Stimulated activated effector memory CD8-positive, alpha-beta T cell treated with anti-CD3 and anti-CD28 coated beads, Interleukin-12 subunit alpha, Interleukin-12 subunit beta, amount 100 ng/mL, for 72 hours (primary cell): ENCODE measurements around the gene LAMC2.

Experiments used
- ATAC-seq: fragments of 150-1000 bp; cut with Tn5 transposase; 2 replicates; pipeline ENCODE4 v1.10.0; 2021
- DNase-seq, 2 donors: peaks; one replicate each; pipeline ENCODE4 v3.0.0; 2021 to 2022; ENCODE audit warnings: low spot score in 2 of 2
- H3K27ac Mint-ChIP-seq: one replicate; pipeline ENCODE4 v1.8.0; 2022; ENCODE audit warnings: mild to moderate bottlenecking, mixed read lengths
- H3K36me3 Mint-ChIP-seq: one replicate; pipeline ENCODE4 v1.8.0; 2022; ENCODE audit warnings: mild to moderate bottlenecking, mixed read lengths
- H3K4me1 Mint-ChIP-seq: one replicate; pipeline ENCODE4 v1.8.0; 2022; ENCODE audit warnings: mixed read lengths
- H3K4me3 Mint-ChIP-seq: one replicate; pipeline ENCODE4 v1.8.0; 2022; ENCODE audit warnings: mild to moderate bottlenecking, mixed read lengths
- H3K9me3 Mint-ChIP-seq: one replicate; pipeline ENCODE4 v1.8.0; 2022; ENCODE audit warnings: mixed read lengths

The LAMC2 gene

GRCh38 chr1:183287191-183287675, 101.2 kb downstream of the LAMC2 start:
- H3K9me3 Mint-ChIP-seq: no peaks in the 10 kb centered on the region
- DNase-seq (no peak), ATAC-seq (no peak)
- no peak overlapping the region for H3K27ac Mint-ChIP-seq
- H3K4me1 Mint-ChIP-seq: no peaks in the 10 kb centered on the region
- no peak overlapping the region for H3K4me3 Mint-ChIP-seq
- no peaks in the 10 kb centered on the region for H3K36me3 Mint-ChIP-seq

DNA sequence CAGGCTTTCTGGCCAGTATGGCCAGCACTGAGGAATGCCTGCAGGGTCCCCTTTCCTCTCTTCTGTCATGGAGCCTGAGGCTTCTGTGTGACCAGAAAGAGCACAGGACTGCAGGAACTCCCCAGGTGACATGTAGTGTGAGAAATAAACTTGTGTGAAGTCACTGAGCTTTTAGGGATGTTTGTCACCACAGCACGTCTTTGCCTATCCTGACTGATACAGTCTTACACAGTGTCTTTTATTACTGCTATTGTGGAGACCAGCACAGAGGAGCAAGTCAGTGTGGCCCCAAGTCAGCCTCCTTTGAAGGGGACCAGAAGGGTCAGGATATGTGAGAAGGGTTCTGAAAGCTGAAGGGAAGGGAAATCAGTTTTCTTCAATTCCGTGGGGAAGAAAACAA, 102.5 kb downstream of the LAMC2 start:
- ATAC-seq (no peak), DNase-seq (no peak)
- no peaks in the 10 kb centered on the region for H3K36me3 Mint-ChIP-seq
- H3K9me3 Mint-ChIP-seq: no peaks in the 10 kb centered on the region
- H3K4me3 Mint-ChIP-seq: no peak overlapping the region
- H3K27ac Mint-ChIP-seq: no peak overlapping the region
- H3K4me1 Mint-ChIP-seq: no peaks in the 10 kb centered on the region

DNA sequence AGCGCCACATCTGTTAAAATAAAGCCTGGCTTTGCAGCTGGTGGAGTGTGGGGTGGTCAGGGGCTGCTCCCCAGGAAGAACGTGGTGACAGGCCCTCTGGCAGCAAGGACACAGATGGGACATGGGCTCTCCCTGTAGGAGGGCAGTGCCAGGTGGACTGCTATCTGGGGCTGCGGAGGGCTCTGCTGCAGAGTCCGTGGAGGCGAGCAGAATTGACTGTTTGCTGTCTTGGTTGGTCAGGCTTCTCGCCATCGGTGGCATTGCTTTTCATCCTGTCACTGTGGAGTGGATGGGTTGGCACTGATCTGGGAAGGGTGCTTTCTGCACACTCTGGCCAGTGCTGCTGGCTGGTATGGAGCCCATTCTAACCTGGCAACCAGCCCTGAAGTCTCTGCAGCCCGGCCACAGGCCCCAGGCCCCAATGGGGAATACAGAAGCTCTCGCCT, 103.0 kb downstream of the LAMC2 start:
- ATAC-seq (no peak), DNase-seq (no peak)
- Mint-ChIP-seq H3K36me3 (no peaks in the 10 kb centered on the region), H3K9me3 (no peaks in the 10 kb centered on the region), H3K27ac (no peak overlapping the region), H3K4me1 (no peaks in the 10 kb centered on the region), H3K4me3 (no peak overlapping the region)

DNA sequence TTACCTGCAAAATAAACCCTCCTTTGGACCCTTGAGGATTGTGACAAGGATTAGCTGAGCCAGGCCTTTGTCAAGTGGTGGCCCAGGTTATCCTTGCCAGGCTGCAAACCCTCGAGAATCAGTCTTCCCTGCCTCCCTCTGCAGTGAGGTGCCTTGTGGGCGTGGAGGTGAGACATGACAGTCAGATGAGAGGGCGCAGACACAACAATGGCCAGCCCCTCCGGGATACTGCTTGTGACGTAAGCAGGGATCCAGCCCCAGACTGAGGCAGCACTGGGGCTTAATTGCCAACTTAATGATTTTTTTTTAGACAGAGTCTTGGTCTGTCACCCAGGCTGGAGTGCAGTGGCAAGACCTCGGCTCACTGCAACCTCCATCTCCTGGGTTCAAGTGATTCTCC, 104.6 kb downstream of the LAMC2 start:
- Mint-ChIP-seq H3K4me3 (no peak overlapping the region), H3K9me3 (no peaks in the 10 kb centered on the region), H3K27ac (no peak overlapping the region), H3K4me1 (no peaks in the 10 kb centered on the region), H3K36me3 (no peaks in the 10 kb centered on the region)
- ATAC-seq: no peak
- no peak for DNase-seq

GRCh38 chr1:183291216-183291762, 105.2 kb downstream of the LAMC2 start:
- Mint-ChIP-seq H3K36me3 (no peaks in the 10 kb centered on the region), H3K4me3 (no peak overlapping the region), H3K4me1 (no peaks in the 10 kb centered on the region), H3K27ac (no peak overlapping the region), H3K9me3 (no peaks in the 10 kb centered on the region)
- no peak for DNase-seq
- ATAC-seq: no peak

DNA sequence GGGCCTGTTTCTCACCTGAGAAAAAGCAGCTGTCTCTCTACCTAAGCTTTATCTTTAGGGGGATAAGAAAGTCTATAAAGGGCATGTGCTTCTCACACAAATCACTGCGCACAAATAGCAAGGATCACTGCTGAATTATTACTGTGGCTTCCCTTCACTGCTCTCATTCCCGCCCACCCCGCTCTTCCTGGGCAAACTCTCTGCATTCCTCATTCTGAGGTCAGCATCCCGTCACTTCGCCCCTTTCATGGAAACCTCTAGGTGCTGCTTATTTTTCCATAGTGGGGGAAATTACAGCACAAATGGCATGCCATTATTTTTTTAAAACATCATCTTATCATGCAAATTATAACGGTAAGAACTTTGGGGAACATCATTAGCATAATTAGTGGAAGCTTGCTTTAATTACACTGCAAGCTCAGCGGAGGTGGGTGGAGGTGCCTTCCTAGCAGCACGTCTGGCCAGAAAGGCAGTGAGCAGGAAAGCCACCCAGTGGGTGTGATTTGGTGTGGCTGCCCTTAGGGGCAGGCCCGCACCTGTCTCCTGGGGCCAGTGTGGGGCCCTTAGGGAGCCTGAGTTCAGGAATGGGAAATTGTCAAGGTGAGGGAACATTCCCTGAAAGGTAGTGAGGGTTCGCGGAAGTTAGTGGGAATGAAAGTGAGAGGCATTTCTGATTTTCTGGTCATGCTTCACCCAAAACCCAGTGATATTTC, 105.9 kb downstream of the LAMC2 start:
- no peak overlapping the region for H3K27ac Mint-ChIP-seq
- no peaks in the 10 kb centered on the region for H3K9me3 Mint-ChIP-seq
- no peak overlapping the region for H3K4me3 Mint-ChIP-seq
- ATAC-seq (no peak), DNase-seq (no peak)
- no peaks in the 10 kb centered on the region for H3K4me1 Mint-ChIP-seq
- no peaks in the 10 kb centered on the region for H3K36me3 Mint-ChIP-seq

DNA sequence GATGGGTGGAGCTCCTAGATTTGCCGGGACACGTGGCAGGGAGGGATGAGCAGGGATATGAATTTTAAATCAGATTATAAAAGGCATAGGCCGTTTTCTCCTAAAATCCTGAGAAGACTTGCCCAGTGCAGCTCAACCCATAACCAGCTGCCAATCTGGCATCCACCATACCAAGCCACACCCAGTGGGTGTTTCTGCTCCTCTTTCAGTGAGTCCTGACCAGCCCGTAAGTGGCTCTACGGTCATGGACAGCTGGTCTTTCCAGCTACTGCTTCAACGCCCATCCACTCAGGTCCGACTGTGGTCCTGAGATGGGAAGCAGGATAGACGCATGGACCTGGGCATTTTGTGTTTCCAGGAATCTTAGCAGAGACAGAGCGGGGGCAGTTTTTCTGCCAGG, 107.2 kb downstream of the LAMC2 start:
- H3K36me3 Mint-ChIP-seq: no peaks in the 10 kb centered on the region
- no peak for ATAC-seq
- H3K9me3 Mint-ChIP-seq: no peaks in the 10 kb centered on the region
- no peak overlapping the region for H3K27ac Mint-ChIP-seq
- no peak for DNase-seq
- H3K4me1 Mint-ChIP-seq: no peaks in the 10 kb centered on the region
- H3K4me3 Mint-ChIP-seq: no peak overlapping the region

DNA sequence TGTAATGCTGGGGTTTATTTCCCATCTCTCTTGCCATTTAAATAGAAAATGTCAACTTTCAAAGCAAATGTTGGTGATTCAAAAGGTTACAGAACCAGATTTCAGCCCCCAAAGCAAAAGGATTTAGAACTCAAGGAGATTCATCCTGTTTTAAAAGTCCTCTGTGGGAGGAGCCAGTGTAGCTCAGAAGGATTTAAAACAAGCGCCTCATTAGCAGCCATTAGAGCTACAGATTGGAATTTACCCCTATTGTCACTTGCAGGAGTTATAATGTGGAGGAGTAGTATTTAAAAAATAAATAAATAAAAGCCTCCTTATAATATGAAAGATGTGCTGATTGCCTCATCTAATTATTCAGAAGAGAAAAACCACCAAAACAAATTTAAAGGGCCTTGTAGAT, 107.8 kb downstream of the LAMC2 start:
- Mint-ChIP-seq H3K36me3 (no peaks in the 10 kb centered on the region), H3K4me3 (no peak overlapping the region), H3K9me3 (peaks cover 4% of the 10 kb centered on the region), H3K27ac (no peak overlapping the region), H3K4me1 (no peaks in the 10 kb centered on the region)
- no peak for ATAC-seq
- no peak for DNase-seq
